NCI-H2081 (cell line): ENCODE results near the gene KAZN.
A peak's percentile ranks its signal among the peaks of the same experiment; 100 is the strongest.

Experiments used
- DNase-seq, 2 experiments: peaks; one replicate each; lab custom pipeline; 2025; lab: John Stamatoyannopoulos, UW

Gene KAZN

GRCh38 chr1:14614341-14614740 is 15.9 kb downstream of the KAZN start:
- no peak for DNase-seq

DNA sequence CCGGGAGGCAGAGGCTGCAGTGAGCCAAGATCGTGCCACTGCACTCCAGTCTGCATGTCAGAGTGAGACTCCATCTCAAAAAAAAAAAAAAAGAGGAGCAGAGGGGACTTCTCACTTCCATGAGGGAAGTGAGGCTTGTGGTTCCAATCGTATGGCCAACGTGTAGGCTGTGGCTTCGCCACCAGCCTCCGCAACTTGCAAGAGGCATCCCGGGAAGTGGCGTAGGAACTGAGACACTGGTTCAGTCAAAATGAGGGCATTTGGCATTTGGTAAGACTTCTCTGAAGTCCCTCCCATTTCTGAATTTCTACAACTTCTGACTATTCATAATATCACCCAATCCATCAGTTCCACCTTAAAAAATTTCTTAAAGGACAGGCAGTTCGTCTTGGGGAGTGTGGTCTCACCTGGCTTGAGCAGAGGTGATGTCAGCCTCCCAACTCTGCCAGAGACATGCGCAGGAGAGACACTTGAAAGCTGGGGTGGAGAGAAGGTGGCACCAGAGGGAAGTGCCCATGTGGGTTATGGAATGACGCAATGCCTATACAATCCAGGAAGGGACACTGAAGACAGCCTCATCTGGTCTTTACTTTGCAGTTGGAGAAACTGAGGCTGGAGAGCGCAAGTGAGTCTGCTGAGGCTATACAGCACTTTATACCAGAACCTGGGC is 17.2 kb downstream of the KAZN start:
- no peak for DNase-seq

GRCh38 chr1:14616632-14617396 is 18.3 kb downstream of the KAZN start:
- no peak for DNase-seq

DNA sequence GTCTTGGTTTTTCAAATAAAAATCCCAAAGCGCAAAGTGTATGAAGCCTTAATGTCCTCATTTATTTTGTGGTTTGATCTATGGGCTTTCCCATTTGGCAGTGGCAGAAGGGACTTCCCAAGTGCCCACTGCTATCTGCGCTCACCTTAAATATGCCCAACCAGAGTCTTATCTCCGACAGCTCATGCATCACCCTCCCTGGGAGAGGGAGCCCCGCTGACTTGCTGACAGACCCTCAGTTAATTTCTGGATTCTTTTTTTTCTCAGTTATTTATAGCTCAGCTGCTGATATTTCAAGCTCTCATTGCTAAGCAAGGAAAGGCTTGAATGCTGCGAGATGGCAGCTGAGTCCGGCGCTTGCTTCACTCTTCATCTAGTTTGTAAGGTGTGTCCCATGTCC is 19.3 kb downstream of the KAZN start:
- no peak for DNase-seq

GRCh38 chr1:14620941-14621340 is 22.5 kb downstream of the KAZN start:
- no peak for DNase-seq

DNA sequence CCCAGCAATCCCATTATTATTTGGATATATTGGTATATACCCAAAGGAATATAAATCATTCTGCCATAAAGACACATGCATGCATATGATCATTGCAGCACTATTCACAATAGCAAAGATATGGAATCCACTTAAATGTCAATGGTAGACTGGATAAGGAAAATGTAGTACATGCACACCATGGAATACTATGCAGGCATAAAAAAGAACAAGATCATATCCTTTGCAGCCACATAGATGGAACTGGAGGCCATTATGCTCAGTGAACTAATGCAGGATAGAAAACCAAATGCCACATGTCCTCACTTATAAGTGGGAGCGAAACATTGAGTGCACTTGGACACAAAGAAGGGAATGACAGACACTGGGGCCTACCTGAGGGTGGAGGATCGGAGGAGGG is 24.6 kb downstream of the KAZN start:
- no peak for DNase-seq

DNA sequence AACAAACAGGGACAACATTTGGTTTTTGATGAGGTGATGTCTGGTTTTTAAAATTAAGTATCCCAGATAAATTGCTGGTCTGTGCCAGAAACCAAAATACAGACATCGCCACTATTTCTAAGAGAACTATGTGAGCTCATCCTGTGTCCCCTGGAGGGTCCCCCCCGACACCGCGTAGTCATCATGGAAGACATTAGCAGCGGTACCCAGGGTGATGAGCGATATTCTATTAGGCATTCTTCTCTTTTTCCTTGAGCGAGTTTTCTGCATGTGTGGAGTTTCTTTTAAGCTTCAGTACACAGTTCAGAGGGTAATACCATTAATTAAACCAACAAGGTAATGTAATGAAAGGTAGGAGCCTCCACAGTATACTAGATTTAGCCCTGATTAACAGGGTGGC is 26.5 kb downstream of the KAZN start:
- no peak for DNase-seq

- DNase-seq = peak in 1 of 2 experiments; percentile 5
Observed at GRCh38 chr1:14625572-14625971, 27.1 kb downstream of the KAZN start.

GRCh38 chr1:14625996-14626395 is 27.5 kb downstream of the KAZN start:
- DNase-seq = no peak

DNA sequence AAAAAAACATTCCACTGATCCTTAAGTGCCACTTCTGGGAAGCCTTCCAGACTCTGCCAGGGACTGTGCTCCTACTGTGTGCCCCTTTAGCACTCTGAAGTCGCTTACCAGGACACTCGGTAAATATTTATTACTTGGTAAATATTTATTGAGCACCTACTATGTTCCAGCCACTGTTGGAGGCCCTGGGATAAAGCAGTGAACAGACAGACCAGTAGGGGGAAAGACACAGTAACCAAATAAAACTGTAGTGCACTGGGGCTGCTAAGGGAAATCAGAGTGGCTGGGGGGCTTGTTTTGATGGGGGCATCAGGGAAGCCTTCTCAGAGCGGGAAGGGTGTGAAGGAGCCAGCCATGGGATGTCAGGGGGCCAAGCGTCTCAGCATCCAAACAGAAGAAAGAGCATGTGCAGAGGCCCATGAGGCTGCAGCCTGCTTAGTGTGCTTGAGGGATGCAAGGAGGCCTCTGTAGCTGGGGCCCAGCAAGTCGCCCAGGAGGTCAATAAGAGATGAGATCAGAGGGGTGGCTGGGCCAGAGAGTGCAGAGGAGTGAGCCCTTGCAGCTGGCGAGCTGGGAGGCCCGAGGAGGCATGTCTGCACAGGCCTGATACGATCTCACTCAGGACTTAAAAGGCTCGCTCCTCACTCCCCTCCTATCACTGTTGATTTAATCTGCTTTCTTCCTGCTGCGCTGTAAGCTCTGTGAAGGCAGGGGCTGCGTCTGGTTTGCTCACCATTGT is 28.6 kb downstream of the KAZN start:
- no peak for DNase-seq

DNA sequence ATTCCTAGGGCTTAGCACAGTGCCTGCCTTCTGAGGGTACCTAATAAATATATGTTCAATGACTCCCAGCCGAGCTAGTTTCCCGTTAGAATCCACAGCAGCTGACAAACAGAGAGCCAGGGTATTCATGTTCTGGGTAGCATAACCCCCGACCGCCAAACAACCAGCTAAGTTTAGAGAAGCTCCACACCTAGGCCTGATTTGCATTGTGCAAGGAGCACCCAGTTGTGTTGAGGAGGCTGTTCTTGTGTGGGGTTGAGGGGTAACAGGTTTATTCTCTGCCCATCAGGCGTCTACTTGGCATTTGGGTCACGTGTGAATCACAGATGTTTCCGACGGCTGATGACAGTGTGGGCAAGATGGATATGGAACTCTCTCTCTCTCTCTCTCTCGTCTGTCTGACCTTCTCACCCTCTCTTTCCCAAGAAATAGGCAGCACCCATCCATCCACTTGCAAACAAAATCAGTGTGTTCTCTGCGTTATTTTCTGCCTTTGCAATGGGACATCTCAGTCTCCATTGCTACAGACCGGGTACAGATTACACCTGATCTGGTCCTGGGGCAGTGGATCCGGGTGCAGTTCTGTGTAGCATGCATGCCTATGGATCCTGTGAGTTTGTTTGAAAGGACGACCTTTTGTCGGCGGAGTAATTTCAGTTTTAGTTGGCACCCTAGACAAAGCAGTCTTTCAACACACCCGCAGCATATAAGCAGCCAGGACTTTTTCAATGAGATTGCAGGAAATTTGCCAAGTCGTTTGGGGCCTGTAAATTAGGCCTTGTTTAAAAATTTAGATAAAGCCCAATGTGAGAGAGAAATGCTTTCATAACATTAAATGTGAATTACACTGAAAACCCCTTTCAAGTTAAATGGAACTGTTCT is 29.4 kb downstream of the KAZN start:
- no peak for DNase-seq

DNA sequence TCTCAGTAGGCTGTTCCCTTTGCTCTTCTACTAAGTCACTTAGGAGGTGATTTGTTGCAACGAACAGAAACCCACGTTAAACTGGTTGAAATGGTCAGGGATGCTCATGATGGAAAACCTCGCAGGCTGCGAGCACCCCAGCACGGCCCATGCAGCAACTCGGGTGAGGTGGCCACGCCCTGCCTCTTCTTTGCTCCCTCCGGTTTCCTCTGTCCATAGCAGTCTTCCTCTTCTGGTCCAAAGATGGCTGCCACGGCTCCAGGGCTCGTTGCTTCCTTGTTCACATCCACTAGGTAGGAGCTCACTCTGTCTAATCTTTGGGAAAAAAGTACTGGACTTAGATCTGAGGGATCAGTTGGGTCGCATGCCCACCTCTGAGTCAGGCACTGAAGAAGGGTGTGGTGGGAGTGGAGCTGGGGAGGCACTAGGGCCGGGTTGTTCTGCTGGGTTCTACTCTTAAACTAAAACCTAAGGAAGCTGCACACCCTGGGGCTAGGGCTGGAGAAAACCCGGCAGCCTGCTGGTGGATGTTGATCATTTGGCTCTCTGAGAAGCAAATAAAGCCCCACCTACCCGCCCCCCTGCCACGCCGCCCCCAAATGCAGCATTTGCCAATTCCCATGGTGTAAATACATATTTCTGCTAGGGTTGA is 31.0 kb downstream of the KAZN start:
- no peak for DNase-seq

DNA sequence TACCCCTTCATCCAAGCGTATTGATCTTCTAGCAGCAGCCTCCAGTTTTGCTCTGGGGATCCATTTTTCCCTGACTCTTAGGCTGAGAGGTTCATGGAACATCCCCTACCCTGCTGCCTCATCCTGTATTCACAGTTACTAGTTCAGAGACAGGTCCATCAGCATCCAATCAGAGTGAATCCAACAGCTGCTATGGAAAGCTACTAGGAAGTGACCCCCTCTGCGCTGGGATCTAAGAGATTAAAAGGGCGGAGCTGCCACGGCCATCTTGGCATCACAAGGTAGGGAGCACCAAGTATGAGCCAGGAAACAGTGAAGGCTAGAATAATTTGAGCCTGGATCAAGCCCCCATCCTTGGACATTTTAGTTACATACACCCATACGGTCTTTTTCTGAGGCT is 32.5 kb downstream of the KAZN start:
- DNase-seq = no peak

DNA sequence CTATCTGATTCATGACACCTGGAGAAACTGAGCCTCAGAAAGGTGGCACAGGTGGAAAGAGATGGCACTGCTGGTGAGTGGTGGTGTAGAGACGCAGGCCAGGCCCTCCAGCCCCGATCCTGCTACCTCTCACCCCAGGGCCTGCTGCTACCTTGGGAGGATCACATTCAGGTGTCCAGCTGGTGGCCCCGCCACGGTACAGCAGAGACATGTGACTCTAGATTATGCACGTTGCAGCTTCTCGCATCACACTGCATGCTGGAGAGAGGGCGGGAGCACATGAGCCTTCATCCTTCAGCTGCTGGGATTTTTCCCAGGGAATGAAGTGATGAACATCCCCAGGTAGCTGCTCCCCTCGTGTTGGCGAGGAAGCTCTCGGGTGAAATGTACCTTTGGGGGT is 32.9 kb downstream of the KAZN start:
- no peak for DNase-seq

GRCh38 chr1:14634486-14634885 is 36.0 kb downstream of the KAZN start:
- no peak for DNase-seq

DNA sequence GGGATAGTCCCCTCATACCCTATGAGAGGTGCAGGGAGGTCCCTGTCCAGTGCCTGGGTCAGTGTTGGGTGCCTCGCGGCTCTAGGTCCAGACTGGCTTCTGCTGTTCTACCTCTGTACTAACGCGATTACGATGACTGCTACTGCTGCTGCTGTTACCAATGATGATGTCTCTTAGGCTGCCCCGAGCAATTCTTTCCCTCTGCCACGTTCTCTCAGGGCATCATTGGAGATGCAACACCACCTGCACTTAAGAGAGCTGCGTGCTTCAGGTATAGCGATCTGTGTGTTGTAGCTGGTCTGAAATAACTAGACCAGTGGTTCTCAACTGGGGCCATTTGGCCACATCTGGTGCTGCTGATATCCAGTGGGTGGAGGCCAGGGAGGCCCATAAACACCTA is 36.9 kb downstream of the KAZN start:
- no peak for DNase-seq

DNA sequence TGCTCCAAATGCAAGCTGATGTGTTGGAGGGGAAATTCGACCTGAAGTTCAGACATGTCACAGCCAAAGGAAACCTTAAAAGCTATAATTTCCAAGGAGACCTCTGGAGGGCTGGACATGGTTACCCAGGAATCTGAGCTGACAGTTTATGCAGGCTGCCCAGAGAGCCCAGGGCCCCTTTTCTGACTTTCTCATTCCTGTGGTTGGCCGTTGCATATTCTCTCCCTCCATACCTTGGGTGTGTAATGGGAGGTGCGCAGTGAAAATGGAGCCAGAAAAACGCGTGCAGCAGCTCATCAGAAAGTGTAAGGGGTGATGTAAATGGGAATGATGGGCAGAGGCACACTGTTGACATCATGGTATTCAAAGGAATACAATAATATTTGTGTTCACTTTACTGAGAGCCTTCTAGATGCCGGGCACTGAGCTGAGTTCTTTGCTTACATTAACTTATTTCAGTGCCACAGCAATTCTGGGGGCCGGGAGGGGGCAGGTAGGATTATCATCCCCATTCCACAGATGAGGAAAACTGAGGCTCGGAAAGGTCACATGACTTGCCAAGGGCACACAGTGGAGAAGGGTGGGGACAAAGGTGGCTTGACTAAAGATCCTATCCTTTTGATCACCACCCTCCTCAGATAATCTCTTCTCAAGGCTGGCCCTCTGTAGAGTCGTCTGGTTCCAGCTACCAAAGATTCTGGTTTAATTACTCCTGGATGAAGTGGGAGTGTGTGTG is 38.6 kb downstream of the KAZN start:
- no peak for DNase-seq

DNA sequence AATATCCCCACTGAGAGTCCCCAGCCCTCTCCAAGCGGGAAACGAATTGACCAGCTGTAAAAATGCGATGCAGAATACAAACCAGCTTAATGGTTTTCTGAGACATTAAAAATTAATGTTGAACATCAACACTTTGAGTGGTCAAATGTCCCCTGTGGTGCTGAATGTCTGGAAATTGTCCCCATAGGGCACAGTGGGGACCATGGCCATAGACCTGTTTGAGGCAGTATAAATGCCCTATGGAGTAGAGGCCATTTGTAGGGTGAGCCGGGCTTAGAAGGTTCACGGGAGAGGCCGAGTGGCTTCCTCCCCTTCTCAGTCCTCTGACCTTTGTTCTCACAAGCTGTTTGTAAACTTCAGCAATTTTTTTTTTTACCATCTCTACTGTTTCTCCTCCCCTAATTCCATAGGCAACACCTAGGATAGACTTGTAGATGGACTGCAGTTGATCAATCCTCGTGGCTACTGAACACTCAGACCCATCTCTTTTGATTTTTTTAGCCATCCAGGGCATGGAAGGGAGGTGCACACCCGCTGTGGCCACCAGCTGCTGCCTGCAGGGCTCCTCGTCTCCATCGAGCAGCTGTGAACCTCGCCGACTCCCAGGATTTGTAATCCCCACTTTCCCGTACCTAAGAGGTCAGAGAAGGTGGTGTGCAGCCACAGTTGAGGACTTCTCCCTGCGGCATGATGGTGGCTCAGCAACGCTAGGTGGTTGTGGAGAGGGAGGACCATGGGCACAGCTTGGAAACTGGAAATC is 41.0 kb downstream of the KAZN start:
- DNase-seq = no peak

GRCh38 chr1:14642712-14643111 is 44.2 kb downstream of the KAZN start:
- DNase-seq = no peak

DNA sequence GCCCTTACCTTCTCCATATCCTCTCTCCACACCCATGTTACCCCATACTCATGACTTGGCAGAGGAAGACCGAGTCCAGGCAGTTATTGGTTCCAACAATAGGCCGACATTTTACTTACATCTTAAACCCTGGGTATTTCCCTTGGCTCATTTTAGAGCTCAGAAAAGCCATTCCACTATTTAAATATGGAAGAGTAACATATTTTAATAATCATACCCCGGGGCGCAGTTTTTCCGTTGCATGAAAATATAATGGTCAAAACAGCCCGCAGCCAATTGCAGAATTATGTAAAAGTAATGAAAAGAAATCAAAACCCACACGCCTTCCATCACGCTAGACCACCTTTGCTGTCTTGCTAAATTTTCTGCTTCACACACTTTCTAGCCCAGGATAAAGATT is 48.5 kb downstream of the KAZN start:
- no peak for DNase-seq
